ENCODE data around the gene BARX2. TPM values are rescaled to one million over a fixed set of nuclear protein-coding genes. Genes with fewer than 3 reads are reported as not detected.

The BARX2 gene
- total and polyA plus RNA-seq, 2 donors (not counting 3 experiments of a cell fraction or from before 2014, with no cell fraction given) = not detected

- Histone ChIP-seq H3K4me1 (ENCODE audit: control insufficient read depth, extremely low read depth, insufficient read depth, low read length) (no peaks in the 10 kb centered on the region), H3K9me1 (replicated peaks; ENCODE audit: control insufficient read depth, extremely low read depth, insufficient read depth, low read length) (no peaks in the 10 kb centered on the region), H3K4me3 (replicated peaks in 1 of 3; ENCODE audit: insufficient read depth in 1 of 3, low read depth in 1 of 3, low read length in 3 of 3) (no peak overlapping the region), H3K4me2 (ENCODE audit: insufficient read depth, low read length) (no peak overlapping the region), H3K9ac (replicated peaks; ENCODE audit: extremely low read depth, insufficient read depth, low read length) (no peak overlapping the region), H3K27me3 (ENCODE audit: control insufficient read depth in 2 of 2, insufficient read depth in 2 of 2, low read length in 2 of 2) (peaks cover 0 to 2% of the 10 kb centered on the region in 2 experiments), H3K79me2 (ENCODE audit: control insufficient read depth, insufficient read depth, low read length) (no peaks in the 10 kb centered on the region), H4K20me1 (replicated peaks; ENCODE audit: control insufficient read depth, extremely low read depth, insufficient read depth, low read length) (no peaks in the 10 kb centered on the region), H3K9me3 (replicated peaks; ENCODE audit: control insufficient read depth, insufficient read depth, low read length) (no peaks in the 10 kb centered on the region), H3K36me3 (ENCODE audit: control insufficient read depth in 2 of 2, extremely low read depth in 1 of 2, insufficient read depth in 2 of 2, low read length in 2 of 2) (no peaks in the 10 kb centered on the region), H3K27ac (ENCODE audit: insufficient read depth, low read depth, low read length) (no peak overlapping the region), H2AFZ (ENCODE audit: low read depth, low read length) (no peak overlapping the region)
- TF ChIP-seq, protein P1, sequence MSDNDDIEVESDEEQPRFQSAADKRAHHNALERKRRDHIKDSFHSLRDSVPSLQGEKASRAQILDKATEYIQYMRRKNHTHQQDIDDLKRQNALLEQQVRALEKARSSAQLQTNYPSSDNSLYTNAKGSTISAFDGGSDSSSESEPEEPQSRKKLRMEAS (IDR thresholded peaks at IDR 0.05; ENCODE audit: insufficient read depth, insufficient read length) = no peak
- TF ChIP-seq JUN (IDR thresholded peaks at IDR 0.05; ENCODE audit: borderline replicate concordance, insufficient read depth, insufficient read length, low read depth) (no peak), MYC (IDR thresholded peaks at IDR 0.05; ENCODE audit: low read depth, low read length) (no peak), POLR2A (IDR thresholded peaks at IDR 0.05; ENCODE audit: low read depth, low read length) (no peak), FOS (IDR thresholded peaks at IDR 0.05; ENCODE audit: borderline replicate concordance, insufficient read depth, low read length) (no peak), GATA2 (IDR thresholded peaks at IDR 0.05; ENCODE audit: insufficient read depth, insufficient read length, low read depth, low read length) (no peak), CTCF (IDR thresholded peaks at IDR 0.05; ENCODE audit: extremely low read depth in 1 of 2, insufficient read depth in 1 of 2, low read depth in 1 of 2, low read length in 2 of 2) (no peak)
- DNase-seq (ENCODE audit: low read depth, low spot score) (no peak), FAIRE-seq (no peak)
- ChIA-PET CTCF (interaction anchor here (0.7 to 7.1 kb wide), 4 partner anchors 98 to 443 kb away, joined by 3 to 88 read pairs (median 10); no protein-coding TSS in a partner anchor), POLR2A (no interaction called here)
- dilution Hi-C loops (cut with MboI; ENCODE audit: extremely low pct_ligation_motif_present, low sequenced_read_pairs) = no loop called here
- BruUV-seq (replicated peaks) = no TSS peak
- intact Hi-C loops (cut with micrococcal nuclease) = no loop called here
Observed at GRCh38 chr11:129328756-129329155, 46.9 kb upstream of the BARX2 start.

All from endothelial cell of umbilical vein (primary cell).